Spleen (tissue), 11 donors: Measurements from ENCODE around the gene SERPINA3. TPM values are rescaled to one million over a fixed set of nuclear protein-coding genes. Genes with fewer than 3 reads are reported as not detected.

Source experiments
- DNase-seq: peaks from one replicate; pipeline ENCODE4 v3.0.0-alpha.2; 2020
- H3K27ac ChIP-seq, 8 donors: fragments of 200-600 bp; sonication (generic) in 7 of 8; 1 replicate in 4 of 8; 2 replicates in 4 of 8; pipeline versions ENCODE4 v1.5.0 to v1.8.0; 2016 to 2021; ENCODE audit warnings: inconsistent platforms in 4 of 8, mild to moderate bottlenecking in 4 of 8, moderate library complexity in 1 of 8
- H3K27me3 ChIP-seq, 7 donors: fragments of 200-600 bp; sonication (generic) in 6 of 7; replicated peaks in 1 of 7; 1 replicate in 4 of 7; 2 replicates in 3 of 7; pipeline versions ENCODE4 v1.5.0 to v1.8.0; 2016 to 2021; ENCODE audit warnings: inconsistent platforms in 3 of 7, mild to moderate bottlenecking in 1 of 7
- H3K36me3 ChIP-seq, 6 donors: fragments of 200-600 bp; sonication (generic) in 5 of 6; 1 replicate in 4 of 6; 2 replicates in 2 of 6; pipeline versions ENCODE4 v1.5.0 to v1.8.0; 2016 to 2021; ENCODE audit warnings: inconsistent platforms in 2 of 6
- H3K4me1 ChIP-seq, 6 donors: fragments of 200-600 bp; sonication (generic) in 5 of 6; 1 replicate in 3 of 6; 2 replicates in 3 of 6; pipeline versions ENCODE4 v1.5.0 to v1.8.0; 2016 to 2021; ENCODE audit warnings: inconsistent platforms in 3 of 6
- H3K4me3 ChIP-seq, 8 donors: fragments of 200-600 bp; sonication (generic) in 7 of 8; 1 replicate in 4 of 8; 2 replicates in 4 of 8; pipeline versions ENCODE4 v1.5.0 to v1.8.0; 2016 to 2021; ENCODE audit warnings: inconsistent platforms in 4 of 8, mild to moderate bottlenecking in 4 of 8, moderate library complexity in 2 of 8
- H3K9me3 ChIP-seq, 8 donors: fragments of 200-600 bp; sonication (generic) in 7 of 8; 1 replicate in 4 of 8; 2 replicates in 4 of 8; pipeline versions ENCODE4 v1.5.0 to v1.8.0; 2016 to 2021; ENCODE audit warnings: inconsistent platforms in 4 of 8
- CTCF ChIP-seq, 11 experiments: fragments of 200-600 bp in 7 of 11; fragments of 450-650 bp in 4 of 11; sonication (generic) in 4 of 11; IDR thresholded peaks in 8 of 11; conservative IDR thresholded peaks in 3 of 11; 1 replicate in 7 of 11; 2 replicates in 4 of 11; pipeline versions ENCODE4 v1.4.0 to v1.8.0; 2016 to 2021; ENCODE audit warnings: antibody characterized with exemption in 11 of 11, inconsistent platforms in 4 of 11, mild to moderate bottlenecking in 1 of 11
- POLR2A ChIP-seq, 3 donors: fragments of 450-650 bp; IDR thresholded peaks; one replicate each; pipeline ENCODE4 v1.5.1; 2017; ENCODE audit warnings: antibody characterized with exemption in 3 of 3, mild to moderate bottlenecking in 1 of 3
- POLR2AphosphoS5 ChIP-seq, 3 donors: sonication (generic); formaldehyde crosslinking; IDR thresholded peaks; one replicate each; pipeline ENCODE4 v1.5.1; 2017; ENCODE audit warnings: antibody characterized with exemption in 3 of 3
- WGBS, 5 donors: extraction: QIAGEN DNeasy Blood & Tissue Kit in 3 of 5; methylation state at CpG; one replicate each; pipeline versions ENCODE4 v1.1.5 to v1.1.7; 2013 to 2018; 5-methylcytosine and 5-hydroxymethylcytosine counted together
- intact Hi-C: fragments of 100-400 bp; cut with DNase I; formaldehyde crosslinking; loops from one replicate; pipeline ENCODE4 v1.15.0; 2023; ENCODE audit warnings: low total_unique reads
- polyA plus RNA-seq, 3 donors: library from polyadenylated mRNA; stranded (reverse); fragments of 200-250 nt; gene quantifications; one replicate each; pipeline ENCODE4 v1.2.1, GENCODE V29; 2013
- total RNA-seq, 7 donors: library from RNA; depleted of rRNA in 3 of 7; stranded (reverse); fragments of >200 nt in 3 of 7; fragmentation: NEBNext Ultra II Directional in 4 of 7; extraction: Animal tissue kit (Norgen Biotek cat#: 25700) in 4 of 7; gene quantifications; one replicate each; pipeline versions ENCODE4 v1.1.0 to v1.2.1, GENCODE V29; 2016 to 2021
- donor health status: healthy with polysubstance abuse.
- donor health status: DM: no; HTN: no; CAD: no; lungs with moderate emphysema.
- donor health status: DM: no; HTN: no; CAD: no.
- donor health status: Bipolar disorder and iron deficiency.
- donor health status: healthy.
- donor health status: DM: no; HTN: no; CAD: no.
- donor health status: DM: yes; HTN: yes; CAD: no.

Gene SERPINA3
- total and polyA plus RNA-seq, 10 donors, result 3.4 to 88.3 (median 10.2) TPM

GRCh38 chr14:94649543-94650443 is 37.6 kb downstream of the SERPINA3 start:
- 74 to 85% (median 82%) methylated on average over 11 to 13 of the region's 13 CpGs for WGBS, 5 donors
- Histone ChIP-seq H3K4me1 (no peaks in the 10 kb centered on the region), H3K36me3 (no peaks in the 10 kb centered on the region), H3K27ac (no peak overlapping the region), H3K27me3 (peaks cover 0 to 5% (median 0%) of the 10 kb centered on the region in 7 donors), H3K4me3 (no peak overlapping the region), H3K9me3 (peaks cover 0 to 28% (median 21%) of the 10 kb centered on the region in 8 donors)
- no peak for DNase-seq
- intact Hi-C loops, result no loop called here
- no peak for TF ChIP-seq POLR2AphosphoS5 (IDR thresholded peaks at IDR 0.05)
- no peak for TF ChIP-seq POLR2A (IDR thresholded peaks at IDR 0.05)
- TF ChIP-seq CTCF (IDR thresholded peaks at IDR 0.05 in 8 of 11, conservative IDR thresholded peaks at IDR 0.05 in 3 of 11), result no peak

GRCh38 chr14:94650444-94650775 is 38.2 kb downstream of the SERPINA3 start:
- Histone ChIP-seq H3K27ac (no peak overlapping the region), H3K4me1 (no peaks in the 10 kb centered on the region), H3K36me3 (no peaks in the 10 kb centered on the region), H3K27me3 (peaks cover 0 to 5% (median 0%) of the 10 kb centered on the region in 7 donors), H3K9me3 (peaks cover 0 to 28% (median 21%) of the 10 kb centered on the region in 8 donors), H3K4me3 (no peak overlapping the region)
- 88 to 92% (median 90%) methylated on average over 3 of the region's 3 CpGs for WGBS, 5 donors
- TF ChIP-seq POLR2A (IDR thresholded peaks at IDR 0.05), result no peak
- TF ChIP-seq CTCF (IDR thresholded peaks at IDR 0.05 in 8 of 11, conservative IDR thresholded peaks at IDR 0.05 in 3 of 11), result no peak
- TF ChIP-seq POLR2AphosphoS5 (IDR thresholded peaks at IDR 0.05), result no peak
- no peak for DNase-seq
- intact Hi-C loops, result no loop called here

- H3K9me3 ChIP-seq, result peaks cover 0 to 28% (median 21%) of the 10 kb centered on the region in 8 donors
- no peak overlapping the region for H3K4me3 ChIP-seq
- no peak for DNase-seq
- no peak for TF ChIP-seq POLR2A (IDR thresholded peaks at IDR 0.05)
- TF ChIP-seq CTCF (IDR thresholded peaks at IDR 0.05 in 8 of 11, conservative IDR thresholded peaks at IDR 0.05 in 3 of 11), result no peak
- TF ChIP-seq POLR2AphosphoS5 (IDR thresholded peaks at IDR 0.05), result no peak
- no peaks in the 10 kb centered on the region for H3K36me3 ChIP-seq
- intact Hi-C loops, result no loop called here
- H3K27ac ChIP-seq, result no peak overlapping the region
- H3K27me3 ChIP-seq, result peaks cover 0 to 5% (median 0%) of the 10 kb centered on the region in 7 donors
- 74 to 77% (median 76%) methylated on average over 9 of the region's 9 CpGs for WGBS, 5 donors
- H3K4me1 ChIP-seq, result no peaks in the 10 kb centered on the region
Observed at GRCh38 chr14:94650806-94651805, 38.9 kb downstream of the SERPINA3 start.
